C4-2B (cell line): Measurements from ENCODE around the gene ZBTB43.

Source experiments
- CTCF ChIP-seq: fragments of 450-650 bp; conservative IDR thresholded peaks from 2 replicates; pipeline ENCODE4 v1.5.1; 2017; ENCODE audit warnings: mild to moderate bottlenecking
- ZFX ChIP-seq: fragments of 450-650 bp; IDR thresholded peaks from 2 replicates; pipeline ENCODE4 v1.6.1; 2017

GRCh38 chr9:126782053-126782388 lies 22.8 kb upstream of the ZBTB43 start:
- TF ChIP-seq CTCF (peak; percentile 61), ZFX (no peak)
